H1 (cell line): ENCODE measurements around the gene EFHB. TPM values are rescaled to one million over a fixed set of nuclear protein-coding genes. Genes with fewer than 3 reads are reported as not detected.

Experiments used
- CTCF ChIA-PET: fragments of 300-600 bp; sonication (Branson Sonifier 250); formaldehyde crosslinking; loops from one replicate; lab custom pipeline; 2021; ENCODE audit not compliant: partially characterized antibody; lab: Charles Lee
- POLR2A ChIA-PET: fragments of 300-600 bp; sonication (Branson Sonifier 250); formaldehyde crosslinking; loops from one replicate; lab custom pipeline; 2021; ENCODE audit warnings: inconsistent platforms; ENCODE audit not compliant: partially characterized antibody; lab: Charles Lee
- DNase-seq, 2 experiments: peaks; one replicate each; pipeline versions ENCODE4 v3.0.0 to v3.0.0-alpha.2; 2010 to 2022; ENCODE audit warnings: low spot score in 2 of 2, low read depth in 1 of 2, mixed read lengths in 1 of 2
- FAIRE-seq: peaks from 2 replicates; lab custom pipeline; 2011; peaks lifted over from hg19 to GRCh38; lab: Jason Lieb, UNC
- H2AFZ ChIP-seq: 2 replicates; pipeline ENCODE4 v1.8.1; 2012; ENCODE audit warnings: low read length, inconsistent platforms
- H2AK5ac ChIP-seq: 2 replicates; pipeline ENCODE4 v1.6.1; 2013; ENCODE audit warnings: low read depth, low read length
- H2BK120ac ChIP-seq: replicated peaks from 2 replicates; pipeline ENCODE3; 2013; ENCODE audit warnings: low read depth, low read length, inconsistent platforms
- H2BK12ac ChIP-seq: 2 replicates; pipeline ENCODE4 v1.6.1; 2013; ENCODE audit warnings: low read depth, low read length
- H2BK15ac ChIP-seq: 2 replicates; pipeline ENCODE4 v1.6.1; 2013; ENCODE audit warnings: low read length
- H2BK20ac ChIP-seq: 2 replicates; pipeline ENCODE4 v1.6.1; 2013; ENCODE audit warnings: low read length
- H2BK5ac ChIP-seq: 2 replicates; pipeline ENCODE4 v1.6.1; 2013; ENCODE audit warnings: low read depth, low read length
- H3K14ac ChIP-seq: 2 replicates; pipeline ENCODE4 v1.6.1; 2013; ENCODE audit warnings: inconsistent platforms; ENCODE audit not compliant: insufficient read length
- H3K18ac ChIP-seq: 2 replicates; pipeline ENCODE4 v1.6.1; 2013; ENCODE audit warnings: low read length; ENCODE audit errors: extremely low read depth
- H3K23ac ChIP-seq: 2 replicates; pipeline ENCODE4 v1.6.1; 2013; ENCODE audit warnings: inconsistent platforms; ENCODE audit not compliant: insufficient read length
- H3K23me2 ChIP-seq: 2 replicates; pipeline ENCODE4 v1.6.1; 2013; ENCODE audit warnings: low read depth, low read length
- H3K27ac ChIP-seq: 2 replicates; pipeline ENCODE4 v1.6.1; 2011; ENCODE audit warnings: low read depth, low read length, inconsistent platforms
- H3K27me3 ChIP-seq, 4 experiments: replicated peaks in 1 of 4; 1 replicate in 1 of 4; 2 replicates in 3 of 4; pipeline versions ENCODE4 v1.6.1 to v1.8.1; 2011 to 2013; ENCODE audit warnings: low read length in 3 of 4, mild to moderate bottlenecking in 3 of 4, inconsistent platforms in 2 of 4, mixed read lengths in 2 of 4, moderate library complexity in 1 of 4; ENCODE audit not compliant: control insufficient read depth in 3 of 4, insufficient read depth in 3 of 4; ENCODE audit errors: extremely low read depth in 1 of 4
- H3K36me3 ChIP-seq, 4 experiments: 2 replicates each; pipeline versions ENCODE4 v1.6.1 to v1.8.1; 2011 to 2013; ENCODE audit warnings: mild to moderate bottlenecking in 4 of 4, low read length in 3 of 4, moderate library complexity in 2 of 4, control low read depth in 1 of 4, inconsistent platforms in 1 of 4; ENCODE audit not compliant: insufficient read depth in 4 of 4, control insufficient read depth in 2 of 4
- H3K4ac ChIP-seq: replicated peaks from 2 replicates; pipeline ENCODE3; 2013; ENCODE audit warnings: low read length, low read depth, mixed read lengths, inconsistent platforms; ENCODE audit not compliant: insufficient read length
- H3K4me1 ChIP-seq, 4 experiments: replicated peaks in 1 of 4; 1 replicate in 1 of 4; 2 replicates in 3 of 4; pipeline versions ENCODE4 v1.6.1 to v1.8.1; 2011 to 2013; ENCODE audit warnings: low read length in 3 of 4, inconsistent platforms in 2 of 4, mixed read lengths in 1 of 4; ENCODE audit not compliant: insufficient read depth in 4 of 4, control insufficient read depth in 3 of 4
- H3K4me2 ChIP-seq, 2 experiments: 2 replicates each; pipeline versions ENCODE4 v1.6.1 to v1.8.1; 2011 to 2013; ENCODE audit warnings: low read depth in 2 of 2, low read length in 2 of 2, control low read depth in 1 of 2, inconsistent platforms in 1 of 2, mild to moderate bottlenecking in 1 of 2; ENCODE audit not compliant: insufficient read depth in 1 of 2
- H3K4me3 ChIP-seq, 4 experiments: fragments of 200-600, 300-600 bp in 1 of 4; sonication (generic), shearing (Covaris generic), sonication (Bioruptor Twin) in 1 of 4; 2 replicates each; pipeline versions ENCODE4 v1.5.1 to v1.8.1; 2011 to 2016; ENCODE audit warnings: low read length in 4 of 4, low read depth in 3 of 4, control low read depth in 2 of 4, inconsistent platforms in 2 of 4, mild to moderate bottlenecking in 2 of 4, mixed read lengths in 1 of 4, moderate library complexity in 1 of 4; ENCODE audit not compliant: insufficient read depth in 2 of 4; ENCODE audit errors: extremely low read depth in 1 of 4
- H3K56ac ChIP-seq: replicated peaks from 2 replicates; pipeline ENCODE3; 2013; ENCODE audit warnings: low read depth, mild to moderate bottlenecking, mixed read lengths, low read length, inconsistent platforms; ENCODE audit not compliant: insufficient read length
- H3K79me1 ChIP-seq: 2 replicates; pipeline ENCODE4 v1.6.1; 2013; ENCODE audit warnings: low read depth, low read length, control low read depth
- H3K79me2 ChIP-seq, 2 experiments: 2 replicates each; pipeline versions ENCODE4 v1.6.1 to v1.8.1; 2012 to 2013; ENCODE audit warnings: low read length in 2 of 2, mild to moderate bottlenecking in 2 of 2, inconsistent platforms in 1 of 2; ENCODE audit not compliant: insufficient read depth in 2 of 2, control insufficient read depth in 1 of 2
- H3K9ac ChIP-seq, 4 experiments: replicated peaks in 1 of 4; 1 replicate in 1 of 4; 2 replicates in 3 of 4; pipeline versions ENCODE4 v1.6.1 to v1.8.1; 2011 to 2013; ENCODE audit warnings: low read depth in 3 of 4, low read length in 3 of 4, control low read depth in 2 of 4, mild to moderate bottlenecking in 2 of 4, moderate library complexity in 2 of 4, inconsistent platforms in 1 of 4; ENCODE audit errors: extremely low read depth in 1 of 4
- H3K9me3 ChIP-seq, 2 experiments: 2 replicates each; pipeline versions ENCODE4 v1.6.1 to v1.8.1; 2012 to 2013; ENCODE audit warnings: mild to moderate bottlenecking in 2 of 2, moderate library complexity in 2 of 2, control low read depth in 1 of 2, inconsistent platforms in 1 of 2, low read depth in 1 of 2, low read length in 1 of 2, mixed read lengths in 1 of 2; ENCODE audit not compliant: insufficient read depth in 2 of 2
- H4K20me1 ChIP-seq, 2 experiments: replicated peaks in 1 of 2; 2 replicates each; pipeline versions ENCODE3 to v1.8.1; 2011 to 2013; ENCODE audit warnings: inconsistent platforms in 2 of 2, low read length in 2 of 2, mild to moderate bottlenecking in 1 of 2; ENCODE audit not compliant: insufficient read depth in 2 of 2, control insufficient read depth in 1 of 2
- H4K5ac ChIP-seq: 2 replicates; pipeline ENCODE4 v1.6.1; 2013; ENCODE audit warnings: low read length, low read depth, mixed read lengths, inconsistent platforms; ENCODE audit not compliant: insufficient read length
- H4K8ac ChIP-seq: 2 replicates; pipeline ENCODE4 v1.8.0; 2013; ENCODE audit warnings: mild to moderate bottlenecking, moderate library complexity, low read length, inconsistent platforms; ENCODE audit not compliant: insufficient read depth; ENCODE audit errors: extremely low read depth
- H4K91ac ChIP-seq: replicated peaks from 2 replicates; pipeline ENCODE3; 2013; ENCODE audit warnings: low read length, mixed read lengths, inconsistent platforms; ENCODE audit not compliant: insufficient read length
- HDAC2 ChIP-seq, 2 experiments: fragments of 300-600 bp in 1 of 2; sonication (generic) in 1 of 2; IDR thresholded peaks; 2 replicates each; pipeline ENCODE4 v1.6.1; 2011 to 2012; ENCODE audit warnings: low read depth in 2 of 2, low read length in 2 of 2, mild to moderate bottlenecking in 2 of 2, moderate library complexity in 2 of 2, borderline replicate concordance in 1 of 2, inconsistent platforms in 1 of 2
- HDAC6 ChIP-seq: IDR thresholded peaks from one replicate; pipeline ENCODE4 v1.7.1; 2012; ENCODE audit warnings: low read depth, mild to moderate bottlenecking, inconsistent platforms, low read length, moderate library complexity
- SIN3A ChIP-seq, 2 experiments: IDR thresholded peaks in 1 of 2; conservative IDR thresholded peaks in 1 of 2; 2 replicates each; pipeline ENCODE4 v1.6.1; 2011 to 2012; ENCODE audit warnings: low read length in 2 of 2, improper control_type of control experiment in 1 of 2, low read depth in 1 of 2, mild to moderate bottlenecking in 1 of 2
- SIRT6 ChIP-seq: IDR thresholded peaks from one replicate; pipeline ENCODE4 v1.7.1; 2012; ENCODE audit warnings: low read length, inconsistent platforms
- SUZ12 ChIP-seq: fragments of 200-600 bp; sonication (generic); IDR thresholded peaks from 2 replicates; pipeline ENCODE4 v1.6.1; 2012; ENCODE audit warnings: mild to moderate bottlenecking, inconsistent platforms, low read length, moderate library complexity, mixed read lengths
- TEAD4 ChIP-seq: IDR thresholded peaks from 2 replicates; pipeline ENCODE4 v1.6.1; 2012; ENCODE audit warnings: low read depth, low read length, inconsistent platforms, mixed read lengths
- WGBS, 2 experiments: shearing (Covaris generic) in 1 of 2; methylation state at CpG; one replicate each; pipeline versions ENCODE4 v1.1.6 to v1.1.7; 2013 to 2015; ENCODE audit warnings: low lambda C conversion rate in 2 of 2, mixed read lengths in 2 of 2, inconsistent platforms in 1 of 2, low coverage in 1 of 2, missing lambda C conversion rate in 1 of 2; ENCODE audit not compliant: insufficient replicate concordance in 2 of 2, insufficient coverage in 1 of 2, insufficient read length in 1 of 2; ENCODE audit errors: extremely low coverage in 1 of 2, missing lambda C conversion rate in 1 of 2; 5-methylcytosine and 5-hydroxymethylcytosine counted together
- polyA plus RNA-seq, 7 experiments: library from polyadenylated mRNA; depleted of rRNA in 3 of 7; stranded (reverse) in 5 of 7; unstranded in 2 of 7; fragments of >200 nt in 5 of 7; fragments of 200-250 nt in 2 of 7; gene quantifications; 1 replicate in 5 of 7; 2 replicates in 1 of 7; 4 replicates in 1 of 7; pipeline versions ENCODE4 v1.2.1 to v1.2.3, GENCODE V29; 2011 to 2013; ENCODE audit warnings: missing spikeins in 2 of 7, mixed read lengths in 2 of 7
- total RNA-seq: library from RNA; stranded (reverse); fragmentation: NEBNext Ultra II Directional; extraction: Animal tissue kit (Norgen Biotek cat#: 25700); gene quantifications from 2 replicates; pipeline ENCODE4 v1.2.1, GENCODE V29; 2021

Gene EFHB
- total and polyA plus RNA-seq, 2 of the 8 experiments (the other 6 are each of a cell fraction or from before 2014, with no cell fraction given): 0.12 to 1.3 TPM

DNA sequence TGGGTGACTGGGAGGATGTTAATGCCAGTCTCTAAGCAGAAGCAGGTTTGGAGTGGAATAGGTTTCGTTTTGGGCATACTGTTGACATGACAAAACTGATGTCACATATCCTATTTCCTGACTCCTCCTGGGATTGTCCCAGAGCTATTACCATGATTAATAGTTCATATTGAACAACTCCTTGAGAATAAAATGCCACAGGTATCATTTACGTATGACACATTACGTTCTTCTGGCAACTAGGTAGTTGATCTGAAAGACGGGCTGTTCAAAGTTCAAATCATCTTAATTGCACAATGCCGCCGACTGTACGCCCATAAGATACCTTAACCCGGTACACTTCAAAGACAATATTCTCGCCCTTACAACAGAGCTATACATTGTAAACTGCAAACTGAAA is 11.5 kb upstream of the EFHB start:
- H3K23ac ChIP-seq: no peak overlapping the region
- no peak overlapping the region for H2BK20ac ChIP-seq
- TF ChIP-seq HDAC2 (IDR thresholded peaks at IDR 0.05; ENCODE audit: borderline replicate concordance in 1 of 2, low read depth in 2 of 2, low read length in 2 of 2): no peak
- no peak for TF ChIP-seq TEAD4
- no peak for TF ChIP-seq HDAC6
- TF ChIP-seq SIN3A (conservative IDR thresholded peaks at IDR 0.05 in 1 of 2, IDR thresholded peaks at IDR 0.05 in 1 of 2; ENCODE audit: low read depth in 1 of 2, low read length in 2 of 2): no peak
- no peak for TF ChIP-seq SIRT6
- TF ChIP-seq SUZ12: no peak
- no peak overlapping the region for H3K18ac ChIP-seq
- H4K20me1 ChIP-seq: peaks cover 0 to 2% of the 10 kb centered on the region in 2 experiments
- H3K4ac ChIP-seq: no peak overlapping the region
- peaks cover 0 to 4% of the 10 kb centered on the region in 2 experiments; a peak in 1 of 4 replicates for H3K9me3 ChIP-seq
- H3K4me3 ChIP-seq: peak overlapping the region in 3 of 4 experiments; percentile 70 to 96 (median 95); a peak in 2 of 8 replicates
- H3K27me3 ChIP-seq: no peaks in the 10 kb centered on the region
- H4K5ac ChIP-seq: no peak overlapping the region
- no peak overlapping the region for H3K9ac ChIP-seq
- no peak overlapping the region for H2BK120ac ChIP-seq
- no peak overlapping the region for H2BK5ac ChIP-seq
- H3K79me1 ChIP-seq: no peaks in the 10 kb centered on the region
- POLR2A ChIA-PET: interaction anchor here (0.7 to 1.7 kb wide), 5 partner anchors 8 to 210 kb away, joined by 3 to 8 read pairs (median 3); no protein-coding TSS in a partner anchor
- FAIRE-seq (no peak), DNase-seq (no peak)
- H3K23me2 ChIP-seq: no peaks in the 10 kb centered on the region; the same call in 1 of the 2 replicates
- no peak overlapping the region for H4K91ac ChIP-seq
- no peak overlapping the region for H2BK15ac ChIP-seq
- H3K36me3 ChIP-seq: no peaks in the 10 kb centered on the region
- CTCF ChIA-PET: no interaction called here
- H4K8ac ChIP-seq: no peak overlapping the region
- H2BK12ac ChIP-seq: peak overlapping the region; percentile 51; the same call in 1 of the 2 replicates
- WGBS, 2 experiments: 94% methylated on average over 9 of the region's 9 CpGs; no CpG with 5 or more reads in 1 of the 2 experiments
- no peak overlapping the region for H3K27ac ChIP-seq
- H3K14ac ChIP-seq: no peak overlapping the region
- H3K4me2 ChIP-seq: peak overlapping the region; percentile 70 to 80; a peak in 1 of 4 replicates
- peaks cover 3 to 5% (median 5%) of the 10 kb centered on the region in 4 experiments for H3K4me1 ChIP-seq
- no peak overlapping the region for H3K56ac ChIP-seq
- H2AFZ ChIP-seq: no peak overlapping the region
- peaks cover 16 to 31% of the 10 kb centered on the region in 2 experiments for H3K79me2 ChIP-seq
- H2AK5ac ChIP-seq: no peak overlapping the region
